T-helper 22 cell (primary cell): ENCODE results near the gene PHYHD1.
"Not testable (repeated sequence)": the region's sequence is repeated elsewhere in the genome, so short reads cannot be mapped to it uniquely, and the experiment has no call there.

ENCODE experiments used
- DNase-seq: peaks from one replicate; pipeline ENCODE4 v3.0.0-alpha.2; 2020; ENCODE audit warnings: low read depth

PHYHD1 gene

GRCh38 chr9:128921881-128922763, 1.3 kb downstream of the PHYHD1 start:
- DNase-seq: no peak

DNA sequence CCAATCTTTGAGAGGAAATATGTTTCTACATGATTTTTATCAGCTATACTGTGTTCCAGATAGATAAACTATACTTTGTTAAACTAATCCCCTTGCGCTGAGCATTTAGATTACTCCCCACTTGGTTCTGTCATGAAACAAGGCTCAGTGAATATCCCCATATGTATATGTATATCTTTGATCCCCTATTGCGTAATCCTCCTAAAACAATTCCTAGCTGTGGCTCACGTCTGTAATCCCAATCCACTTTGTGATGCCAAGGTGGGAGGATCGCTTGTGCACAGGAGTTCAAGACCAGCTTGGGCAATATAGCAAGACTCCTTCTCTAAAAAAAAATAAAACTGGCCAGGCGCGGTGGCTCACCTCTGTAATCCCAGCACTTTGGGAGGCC, 2.7 kb downstream of the PHYHD1 start:
- no peak for DNase-seq

DNA sequence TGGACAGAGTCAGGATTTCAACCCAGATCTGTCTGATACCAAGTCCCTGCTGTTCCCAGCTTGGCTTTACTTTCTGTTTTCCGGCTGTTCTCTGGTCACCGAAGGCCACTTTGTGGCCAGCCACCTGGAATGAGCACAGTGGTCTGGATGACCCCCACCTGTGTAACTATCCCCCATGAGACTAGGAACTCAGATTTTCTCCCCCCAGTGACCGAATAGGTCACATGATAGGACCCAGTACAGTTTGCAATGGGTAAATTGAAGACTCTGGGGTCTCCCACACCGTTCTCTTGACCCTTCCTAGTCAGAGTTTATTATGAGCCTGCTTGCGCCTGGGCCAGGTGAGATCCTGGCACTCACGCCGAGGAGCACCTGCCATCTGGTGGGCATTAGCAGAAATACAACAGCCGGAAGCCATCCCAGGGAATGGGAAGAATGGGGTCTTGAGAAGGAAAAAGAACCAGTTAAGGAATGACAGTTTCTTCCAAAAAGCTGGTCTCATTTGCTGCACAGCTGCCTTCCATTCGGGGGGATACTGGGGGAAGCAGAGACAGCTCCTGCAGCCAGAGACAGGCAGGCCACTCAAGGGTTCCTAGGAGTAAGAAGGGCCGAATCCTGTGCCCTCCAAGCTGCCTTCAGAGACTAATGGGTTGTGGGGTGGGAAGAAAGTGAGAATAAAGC, 7.1 kb downstream of the PHYHD1 start:
- peak; percentile 10 for DNase-seq

DNA sequence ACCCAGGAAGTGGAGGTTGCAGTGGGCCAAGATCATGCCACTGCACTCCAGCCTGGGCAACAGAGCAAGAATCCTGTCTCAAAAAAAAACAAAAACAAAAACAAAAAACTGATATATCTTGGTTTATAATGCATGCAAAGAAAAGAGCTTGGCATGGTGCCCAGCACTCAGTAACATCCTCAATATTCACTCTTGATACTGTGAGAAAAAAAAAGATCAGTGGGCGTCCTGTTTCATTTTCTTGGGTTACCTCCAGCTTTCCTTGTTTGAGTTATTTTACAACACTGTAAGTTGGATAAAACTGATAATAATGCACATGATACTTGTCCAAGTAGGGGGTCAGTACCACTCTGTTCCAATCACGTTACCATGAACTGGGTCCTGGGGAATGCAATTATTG, 7.8 kb downstream of the PHYHD1 start:
- DNase-seq: no peak

DNA sequence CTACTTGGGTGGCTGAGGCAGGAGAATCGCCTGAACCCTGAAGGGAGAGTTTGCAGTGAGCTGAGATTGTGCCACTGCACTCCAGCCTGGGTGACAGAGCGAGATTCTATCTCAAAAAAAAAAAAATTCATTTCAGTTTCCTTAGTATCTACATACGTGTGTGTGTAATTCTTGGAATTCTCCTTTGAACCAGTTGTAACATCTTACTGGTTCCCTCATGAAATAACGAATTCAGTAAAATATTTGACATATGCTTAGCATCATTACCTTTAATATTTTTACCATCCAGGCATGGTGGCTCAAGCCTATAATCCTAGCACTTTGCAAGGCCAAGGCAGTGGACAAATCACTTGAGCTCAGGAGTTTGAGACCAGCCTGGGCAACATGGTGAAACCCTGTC, 8.8 kb downstream of the PHYHD1 start:
- no peak for DNase-seq

DNA sequence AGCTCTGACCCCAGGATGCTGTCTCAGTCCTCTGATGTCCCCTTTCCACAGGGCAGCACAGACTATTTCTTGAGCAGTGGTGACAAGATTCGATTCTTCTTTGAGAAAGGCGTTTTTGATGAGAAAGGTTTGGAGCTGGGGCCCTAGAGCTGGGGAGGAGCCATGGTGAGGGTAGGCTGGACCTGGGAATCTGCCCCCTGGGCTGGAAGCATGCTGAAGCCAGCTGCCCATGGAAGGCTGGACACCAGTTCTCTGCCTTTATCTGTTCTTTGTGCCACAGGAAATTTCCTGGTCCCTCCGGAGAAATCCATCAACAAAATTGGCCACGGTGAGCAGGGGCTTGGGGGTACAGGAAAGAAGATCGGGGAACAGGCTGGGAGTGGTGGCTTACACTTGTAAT, 12.9 kb downstream of the PHYHD1 start:
- no peak for DNase-seq

- no peak for DNase-seq
Observed at GRCh38 chr9:128936171-128936865, 15.5 kb downstream of the PHYHD1 start.

- DNase-seq: no peak
Observed at GRCh38 chr9:128937310-128938165, 16.8 kb downstream of the PHYHD1 start.

GRCh38 chr9:128940271-128940921, 19.6 kb downstream of the PHYHD1 start:
- no peak for DNase-seq

DNA sequence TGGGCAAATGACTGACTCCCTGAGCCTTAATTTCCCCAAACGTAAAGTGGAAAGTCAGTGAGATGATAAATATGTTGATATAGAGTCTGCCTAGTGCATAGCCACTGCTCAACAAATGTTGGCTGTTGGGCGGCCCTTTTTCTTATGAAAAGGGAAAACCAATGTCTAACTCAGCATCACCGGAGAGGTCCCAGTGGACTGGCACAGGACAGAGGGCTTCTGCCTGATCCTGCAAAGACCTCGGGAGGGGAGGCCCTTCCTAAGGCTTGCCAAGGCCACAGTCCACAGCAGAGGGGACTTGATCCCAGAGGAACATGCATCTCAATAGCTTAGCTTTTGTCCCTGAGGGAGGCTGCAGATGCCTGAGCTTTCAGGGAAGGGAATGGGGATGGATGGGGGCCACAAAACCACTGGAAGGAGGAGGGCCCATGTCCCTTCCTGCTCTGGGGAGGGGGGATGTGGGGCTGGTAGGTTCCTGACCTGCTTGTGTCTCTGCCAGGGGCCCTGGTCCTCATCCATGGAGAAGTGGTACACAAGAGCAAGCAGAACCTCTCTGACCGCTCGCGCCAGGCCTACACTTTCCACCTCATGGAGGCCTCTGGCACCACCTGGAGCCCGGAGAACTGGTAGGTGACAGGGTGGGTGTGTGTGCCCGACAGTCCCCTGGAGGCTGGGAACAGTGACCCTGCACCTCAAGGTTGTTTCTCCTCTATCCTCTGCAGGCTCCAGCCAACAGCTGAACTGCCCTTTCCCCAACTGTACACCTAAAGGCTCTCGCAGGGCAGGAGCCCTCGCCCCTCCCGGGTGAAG, 20.4 kb downstream of the PHYHD1 start:
- DNase-seq: no peak

DNA sequence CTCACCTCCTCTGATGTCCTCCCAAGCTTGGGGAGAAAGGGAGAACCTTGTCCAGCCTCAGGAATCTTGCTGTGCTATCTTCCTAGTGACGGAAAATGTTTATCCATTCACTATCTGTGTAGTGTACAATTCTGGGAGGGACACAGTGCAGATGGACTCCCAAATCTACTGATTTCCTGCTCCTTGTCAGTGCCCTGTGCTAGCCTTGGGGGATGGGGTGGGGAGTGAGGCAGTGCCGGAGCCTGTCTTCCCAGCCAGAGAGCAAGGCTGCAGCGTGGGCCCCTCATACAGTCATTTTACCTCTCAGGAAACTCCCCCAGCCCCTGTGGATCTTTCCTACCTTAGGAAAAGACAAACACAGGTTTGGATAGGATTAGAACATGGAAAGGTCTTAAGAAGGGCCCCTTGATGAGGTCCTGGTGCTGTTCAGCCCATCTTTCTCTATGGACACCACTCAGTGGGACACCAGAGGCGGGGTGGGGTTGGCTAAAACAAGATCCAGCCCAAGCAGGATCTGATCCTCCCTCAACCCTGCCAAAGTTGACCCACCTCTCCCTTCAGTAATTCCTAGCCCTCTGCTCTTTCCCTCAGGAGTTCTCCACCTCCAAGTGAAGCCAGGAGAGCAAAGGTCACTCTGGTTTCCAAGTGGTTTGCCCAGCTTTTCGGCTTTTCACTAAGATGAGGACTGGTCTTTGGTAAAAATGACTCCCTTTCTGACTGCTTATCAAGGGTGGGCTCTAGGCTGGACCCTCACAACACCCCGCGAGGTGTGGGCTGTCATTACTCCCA, 23.2 kb downstream of the PHYHD1 start:
- DNase-seq: no peak

DNA sequence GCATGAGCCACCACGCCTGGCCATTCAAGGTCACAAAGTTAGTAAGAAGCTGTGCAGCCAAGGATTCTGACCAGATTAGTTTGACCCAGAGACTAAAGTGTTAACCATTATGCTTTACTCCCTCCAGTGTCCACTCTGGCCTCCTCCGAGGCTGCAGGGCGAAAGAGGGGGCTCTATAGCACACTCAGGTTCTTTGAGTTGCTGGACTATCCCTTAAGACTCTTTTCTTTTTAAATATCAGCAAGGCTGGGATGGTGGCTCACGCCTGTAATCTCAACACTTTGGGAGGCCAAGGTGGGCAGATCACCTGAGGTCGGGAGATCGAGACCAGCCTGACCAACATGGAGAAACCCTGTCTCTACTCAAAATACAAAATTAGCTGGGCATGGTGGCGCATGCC, 24.2 kb downstream of the PHYHD1 start:
- not testable (repeated sequence) for DNase-seq

DNA sequence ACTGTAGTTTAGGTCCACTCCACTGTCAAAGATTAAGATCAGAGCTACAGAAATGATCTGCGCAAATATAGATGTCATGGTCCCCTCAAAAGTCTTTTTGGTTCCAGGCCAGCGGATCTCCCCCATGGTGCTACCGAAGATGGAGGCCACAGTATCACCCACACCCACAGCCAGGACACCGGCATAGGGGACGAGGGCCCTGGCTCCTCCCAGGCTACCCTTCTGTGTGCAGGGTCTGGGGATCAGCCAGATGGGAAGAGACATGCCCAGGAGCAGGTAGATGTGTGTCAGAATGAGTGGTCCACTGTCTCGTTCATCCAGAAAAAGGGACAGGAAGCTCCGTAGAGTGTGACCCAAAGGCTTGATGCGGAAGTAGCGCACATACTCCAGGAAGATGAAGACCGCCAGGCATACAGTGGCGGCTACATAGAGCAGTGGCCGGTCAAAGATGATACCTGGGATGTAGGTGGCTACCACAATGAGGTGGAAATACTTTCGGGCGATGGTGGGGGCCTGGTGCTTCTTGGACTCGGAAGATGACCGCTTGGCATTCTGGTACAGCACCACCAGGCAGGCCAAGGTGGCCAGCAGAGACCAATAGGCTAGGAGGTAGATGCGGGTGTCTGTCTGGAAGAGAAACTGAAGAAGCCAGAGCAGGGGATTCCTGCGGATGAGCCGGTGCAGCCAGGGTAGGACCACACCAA, 25.2 kb downstream of the PHYHD1 start:
- DNase-seq: no peak

DNA sequence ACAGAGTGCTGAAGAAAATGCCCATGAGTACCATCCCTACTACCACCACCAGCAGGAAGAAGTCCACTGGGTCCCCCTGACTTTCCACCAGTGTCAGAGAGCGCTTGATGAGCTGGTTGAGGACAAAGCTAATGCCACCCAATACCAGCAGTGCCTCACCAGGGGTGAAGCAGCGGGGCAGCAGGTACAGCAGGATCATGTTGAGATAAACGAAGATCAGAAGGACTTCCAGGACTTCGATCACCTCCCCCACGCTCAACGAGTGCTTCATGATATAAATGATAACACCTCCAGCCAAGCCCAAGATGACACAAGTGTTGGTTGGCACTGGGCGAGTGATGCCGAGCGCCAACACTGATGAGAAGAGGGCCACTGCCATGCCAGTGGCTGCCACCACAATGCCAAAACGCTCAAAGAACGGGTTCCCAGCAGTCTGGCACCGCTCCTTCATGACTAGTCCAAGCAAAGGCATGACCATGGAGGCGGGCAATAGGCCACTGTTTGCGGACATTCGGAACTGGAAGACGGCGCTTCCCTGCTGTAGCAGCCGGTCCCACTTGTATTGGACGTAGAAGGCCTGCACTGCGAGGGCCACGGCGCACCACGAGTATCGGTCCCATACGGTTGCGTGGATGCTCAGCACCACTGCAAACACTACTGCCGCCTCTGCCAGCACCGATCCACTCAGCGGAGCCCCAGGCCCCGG, 25.9 kb downstream of the PHYHD1 start:
- no peak for DNase-seq

DNA sequence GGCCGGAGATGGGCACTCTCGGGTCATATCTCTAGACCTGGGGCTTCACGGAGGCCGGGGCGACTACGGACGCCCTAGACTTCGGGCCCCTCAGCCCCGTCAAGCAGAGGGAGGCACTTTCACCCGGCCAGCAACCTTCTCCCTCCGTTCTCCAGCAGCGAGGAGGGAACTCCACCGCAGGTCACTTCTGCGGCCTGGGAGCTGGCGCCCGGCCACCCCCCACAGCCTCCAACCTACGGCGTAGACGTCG, 26.4 kb downstream of the PHYHD1 start:
- no peak for DNase-seq

GRCh38 chr9:128947527-128948301, 26.9 kb downstream of the PHYHD1 start, which contains the start of the genes DOLK and NUP188:
Gene DOLK (minus strand): TSS chr9:128947603. CDS start chr9:128947303, 300 bp downstream.
Gene NUP188 (plus strand): TSS chr9:128947699. CDS start chr9:128947720, 21 bp downstream.
- peak; percentile 95 for DNase-seq

GRCh38 chr9:128961403-128961802, 40.6 kb downstream of the PHYHD1 start:
- DNase-seq: not testable (repeated sequence)

DNA sequence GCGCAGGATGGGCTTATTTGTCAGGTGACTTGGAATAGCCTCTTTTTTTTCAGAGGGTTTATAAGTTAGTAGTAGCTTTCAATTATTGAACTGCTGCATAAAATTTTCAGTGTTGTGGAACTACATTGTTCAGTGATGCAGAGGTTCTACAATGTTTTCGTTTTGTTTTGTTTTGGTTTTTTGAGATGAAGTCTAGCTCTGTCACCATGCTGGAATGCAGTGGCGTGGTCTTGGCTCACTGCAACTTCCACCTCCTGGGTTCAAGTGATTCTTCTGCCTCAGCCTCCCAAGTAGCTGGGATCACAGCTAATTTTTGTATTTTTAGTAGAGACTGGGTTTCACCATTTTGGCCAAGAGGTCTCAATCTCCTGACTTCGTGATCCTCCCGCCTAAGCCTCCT, 48.7 kb downstream of the PHYHD1 start:
- DNase-seq: no peak
